ENCODE data around the gene TIMM50. TPM values are rescaled to one million over a fixed set of nuclear protein-coding genes. Genes with fewer than 3 reads are reported as not detected.

Gene TIMM50
- total RNA-seq, 1 donor from 2014 or later = 39.9 TPM

GRCh38 chr19:39434123-39435076 is 46.2 kb upstream of the TIMM50 start:
- peaks cover 66% of the 10 kb centered on the region for H3F3A ChIP-seq (ENCODE audit: low read depth)
- H3K4me3 ChIP-seq = peak overlapping the region; percentile 100
- peaks cover 17% of the 10 kb centered on the region for H3K4me1 ChIP-seq
- no peak overlapping the region for H2AFZ ChIP-seq (replicated peaks)
- Mint-ChIP-seq H3K4me1 (peaks cover 24% of the 10 kb centered on the region), H3K27ac (no peak overlapping the region), H3K4me3 (peak overlapping the region; percentile 100), H3K36me3 (peaks cover 17% of the 10 kb centered on the region), H3K27me3 (ENCODE audit: insufficient read depth, low read depth) (peaks cover 2% of the 10 kb centered on the region), H3K9me3 (no peaks in the 10 kb centered on the region)
- no peak for DNase-seq (ENCODE audit: low spot score)
- H3K9ac ChIP-seq = peak overlapping the region; percentile 99
- no peaks in the 10 kb centered on the region for H3K27me3 ChIP-seq
- H3K79me2 ChIP-seq (ENCODE audit: low read depth) = peaks cover 31% of the 10 kb centered on the region
- peaks cover 26% of the 10 kb centered on the region for H4K20me1 ChIP-seq (ENCODE audit: low read depth)
- H3K36me3 ChIP-seq = peaks cover 16% of the 10 kb centered on the region
- TF ChIP-seq CTCF (IDR thresholded peaks at IDR 0.05) = no peak
- no peak for TF ChIP-seq EZH2 (IDR thresholded peaks at IDR 0.05)
- TF ChIP-seq EZH2phosphoT487 (IDR thresholded peaks at IDR 0.05) = no peak
- no peak overlapping the region for H3K27ac ChIP-seq
- peak overlapping the region; percentile 98 for H3K4me2 ChIP-seq
- H3K9me3 ChIP-seq (ENCODE audit: low read depth) = no peaks in the 10 kb centered on the region

GRCh38 chr19:39435499-39436349 is 44.9 kb upstream of the TIMM50 start, which contains the start of gene RPS16:
Gene RPS16 (minus strand): TSS chr19:39435949. CDS start chr19:39435895, 54 bp downstream.
- peak within 1 kb of the TSS; percentile 98 for H3K4me2 ChIP-seq
- peaks cover 16% of the 10 kb centered on the region for H3K36me3 ChIP-seq
- H3K27ac ChIP-seq = peak within 1 kb of the TSS; percentile 83
- no peaks in the 10 kb centered on the region for H3K27me3 ChIP-seq
- peak within 1 kb of the TSS; percentile 99 for H3K27ac Mint-ChIP-seq
- no peaks in the 10 kb centered on the region for H3K9me3 ChIP-seq (ENCODE audit: low read depth)
- H3K4me1 ChIP-seq = peaks cover 17% of the 10 kb centered on the region
- H3K9ac ChIP-seq = peak within 1 kb of the TSS; percentile 99
- H3F3A ChIP-seq (ENCODE audit: low read depth) = peaks cover 57% of the 10 kb centered on the region
- peak within 1 kb of the TSS; percentile 100 for H3K4me3 ChIP-seq
- peaks cover 24% of the 10 kb centered on the region for H3K4me1 Mint-ChIP-seq
- TF ChIP-seq EZH2 (IDR thresholded peaks at IDR 0.05) (no peak), CTCF (IDR thresholded peaks at IDR 0.05) (no peak), EZH2phosphoT487 (IDR thresholded peaks at IDR 0.05) (no peak)
- H2AFZ ChIP-seq (replicated peaks) = peak within 1 kb of the TSS; percentile 30
- peak; percentile 100 for DNase-seq (ENCODE audit: low spot score)
- peaks cover 17% of the 10 kb centered on the region for H3K36me3 Mint-ChIP-seq
- H3K79me2 ChIP-seq (ENCODE audit: low read depth) = peaks cover 31% of the 10 kb centered on the region
- H3K27me3 Mint-ChIP-seq (ENCODE audit: insufficient read depth, low read depth) = peaks cover 4% of the 10 kb centered on the region
- H4K20me1 ChIP-seq (ENCODE audit: low read depth) = peaks cover 26% of the 10 kb centered on the region
- H3K4me3 Mint-ChIP-seq = peak within 1 kb of the TSS; percentile 100
- no peaks in the 10 kb centered on the region for H3K9me3 Mint-ChIP-seq

DNA sequence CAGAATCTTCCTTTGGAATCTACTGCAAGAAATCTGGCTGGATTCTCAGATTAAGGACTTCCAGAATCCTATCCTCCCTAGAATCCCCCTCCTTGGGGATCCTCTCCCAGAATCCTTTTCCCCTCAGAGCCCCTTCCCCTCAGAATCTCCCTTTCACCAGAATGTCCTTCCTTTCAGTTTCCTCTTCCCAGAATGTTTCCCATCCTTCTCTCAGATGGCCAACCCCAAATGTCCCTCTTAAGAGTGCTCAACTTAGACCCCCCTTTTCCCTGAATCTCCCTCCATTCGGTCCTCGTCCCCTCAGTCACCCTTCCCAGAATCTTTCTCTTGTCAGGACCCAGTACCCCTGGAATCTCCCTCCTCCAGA is 44.3 kb upstream of the TIMM50 start:
- Mint-ChIP-seq H3K4me3 (peak overlapping the region; percentile 100), H3K36me3 (peaks cover 17% of the 10 kb centered on the region), H3K4me1 (peaks cover 24% of the 10 kb centered on the region), H3K27ac (peak overlapping the region; percentile 99), H3K9me3 (no peaks in the 10 kb centered on the region), H3K27me3 (ENCODE audit: insufficient read depth, low read depth) (peaks cover 4% of the 10 kb centered on the region)
- Histone ChIP-seq H3K4me3 (peak overlapping the region; percentile 100), H3K4me2 (peak overlapping the region; percentile 91), H3K27ac (peak overlapping the region; percentile 83), H3K79me2 (ENCODE audit: low read depth) (peaks cover 31% of the 10 kb centered on the region), H4K20me1 (ENCODE audit: low read depth) (peaks cover 26% of the 10 kb centered on the region), H3K9ac (peak overlapping the region; percentile 82), H3F3A (ENCODE audit: low read depth) (peaks cover 51% of the 10 kb centered on the region), H3K4me1 (peaks cover 17% of the 10 kb centered on the region), H3K27me3 (no peaks in the 10 kb centered on the region), H3K36me3 (peaks cover 16% of the 10 kb centered on the region), H3K9me3 (ENCODE audit: low read depth) (no peaks in the 10 kb centered on the region), H2AFZ (replicated peaks) (peak overlapping the region; percentile 30)
- no peak for DNase-seq (ENCODE audit: low spot score)
- TF ChIP-seq EZH2 (IDR thresholded peaks at IDR 0.05) (no peak), EZH2phosphoT487 (IDR thresholded peaks at IDR 0.05) (no peak), CTCF (IDR thresholded peaks at IDR 0.05) (no peak)

Data from neural progenitor cell (in vitro differentiated cells).